Activated CD4-positive, alpha-beta memory T cell treated with anti-CD3 and anti-CD28 coated beads, Interleukin-2, amount 10 ng/mL, durations not matched to agents 7 days and 5 days (primary cell): Measurements from ENCODE around the gene ATAD1. TPM values are rescaled to one million over a fixed set of nuclear protein-coding genes. Genes with fewer than 3 reads are reported as not detected.
"Not testable (repeated sequence)": the region's sequence is repeated elsewhere in the genome, so short reads cannot be mapped to it uniquely, and the experiment has no call there.

ENCODE experiments used
- CTCF ChIA-PET: fragments of 350-600 bp; sonication (Branson Sonifier 250); formaldehyde crosslinking; loops from one replicate; lab custom pipeline; 2021; ENCODE audit warnings: antibody characterized with exemption, inconsistent platforms; lab: Charles Lee
- POLR2A ChIA-PET: fragments of 350-600 bp; sonication (Branson Sonifier 250); formaldehyde crosslinking; loops from one replicate; lab custom pipeline; 2021; ENCODE audit warnings: antibody characterized with exemption; lab: Charles Lee
- DNase-seq: peaks from one replicate; pipeline ENCODE4 v3.0.0-alpha.2; 2020
- H3K27ac Mint-ChIP-seq: one replicate; pipeline ENCODE4 v1.8.0; 2021; ENCODE audit warnings: mild to moderate bottlenecking, mixed read lengths
- H3K27me3 Mint-ChIP-seq: one replicate; pipeline ENCODE4 v1.8.0; 2021; ENCODE audit warnings: mixed read lengths
- H3K36me3 Mint-ChIP-seq: one replicate; pipeline ENCODE4 v1.8.0; 2021; ENCODE audit warnings: low read depth, mixed read lengths
- H3K4me1 Mint-ChIP-seq: one replicate; pipeline ENCODE4 v1.8.0; 2021; ENCODE audit warnings: mixed read lengths
- H3K4me3 Mint-ChIP-seq: one replicate; pipeline ENCODE4 v1.8.0; 2021; ENCODE audit warnings: mild to moderate bottlenecking, mixed read lengths
- H3K9me3 Mint-ChIP-seq: one replicate; pipeline ENCODE4 v1.8.0; 2021; ENCODE audit warnings: mixed read lengths
- total RNA-seq, 2 experiments: library from RNA; stranded (reverse); gene quantifications; one replicate each; pipeline ENCODE4 v1.2.3, GENCODE V29; 2021

ATAD1 gene
- total RNA-seq, 2 experiments from 2014 or later = 38.5 to 42.2 TPM

- Mint-ChIP-seq H3K4me3 (peak overlapping the region; percentile 55), H3K27me3 (peaks cover 5% of the 10 kb centered on the region), H3K27ac (peak overlapping the region; percentile 31), H3K9me3 (no peaks in the 10 kb centered on the region), H3K36me3 (peaks cover 15% of the 10 kb centered on the region), H3K4me1 (peaks cover 32% of the 10 kb centered on the region)
- DNase-seq = no peak
- ChIA-PET CTCF (interaction anchor here (0.6 to 2.4 kb wide), 7 partner anchors 8 to 763 kb away, joined by 3 to 10 read pairs (median 4); partner anchors contain the start of genes KLLN, PTEN and RNLS), POLR2A (interaction anchor here (0.6 to 3.5 kb wide), 8 partner anchors 11 to 1171 kb away, joined by 3 to 74 read pairs (median 6); partner anchors contain the start of genes FAS, KLLN and PTEN)
Observed at GRCh38 chr10:87819289-87819585, 1.2 kb upstream of the ATAD1 start.

- H3K4me3 Mint-ChIP-seq = peak overlapping the region; percentile 98
- H3K4me1 Mint-ChIP-seq = peaks cover 34% of the 10 kb centered on the region
- no peaks in the 10 kb centered on the region for H3K9me3 Mint-ChIP-seq
- H3K36me3 Mint-ChIP-seq = peaks cover 17% of the 10 kb centered on the region
- peaks cover 5% of the 10 kb centered on the region for H3K27me3 Mint-ChIP-seq
- ChIA-PET POLR2A (interaction anchor here (0.9 to 3.5 kb wide), 17 partner anchors 10 to 1172 kb away, joined by 3 to 74 read pairs (median 5); partner anchors contain the start of genes FAS, KLLN, PTEN and STAMBPL1), CTCF (interaction anchor here (0.6 to 2.4 kb wide), 17 partner anchors 9 to 764 kb away, joined by 3 to 10 read pairs (median 4); partner anchors contain the start of genes KLLN, PTEN and RNLS)
- H3K27ac Mint-ChIP-seq = peak overlapping the region; percentile 82
- DNase-seq = peak; percentile 66
Observed at GRCh38 chr10:87818505-87819288, 671 bp upstream of the ATAD1 start.

- no peak for DNase-seq
- Mint-ChIP-seq H3K4me3 (peak overlapping the region; percentile 98), H3K4me1 (peaks cover 35% of the 10 kb centered on the region), H3K9me3 (no peaks in the 10 kb centered on the region), H3K27me3 (no peaks in the 10 kb centered on the region), H3K27ac (peak overlapping the region; percentile 82), H3K36me3 (peaks cover 28% of the 10 kb centered on the region)
- ChIA-PET CTCF (interaction anchor here (1.6 to 2.4 kb wide), 3 partner anchors 19 to 45 kb away, joined by 5 to 10 read pairs (median 7); partner anchors contain the start of genes KLLN and PTEN), POLR2A (interaction anchor here (1.1 to 3.5 kb wide), 6 partner anchors 11 to 571 kb away, joined by 3 to 74 read pairs (median 7); partner anchors contain the start of genes KLLN and PTEN)
Observed at GRCh38 chr10:87816898-87817608, 973 bp downstream of the ATAD1 start.

GRCh38 chr10:87816163-87816897, 1.7 kb downstream of the ATAD1 start:
- Mint-ChIP-seq H3K9me3 (no peaks in the 10 kb centered on the region), H3K4me1 (peaks cover 35% of the 10 kb centered on the region), H3K36me3 (peaks cover 35% of the 10 kb centered on the region), H3K4me3 (peak overlapping the region; percentile 98), H3K27ac (peak overlapping the region; percentile 4), H3K27me3 (no peaks in the 10 kb centered on the region)
- ChIA-PET POLR2A (interaction anchor here (2.9 to 3.5 kb wide), 3 partner anchors 46 to 571 kb away, joined by 15 to 74 read pairs (median 26); partner anchors contain the start of genes KLLN and PTEN), CTCF (interaction anchor here (1.0 to 1.3 kb wide), 2 partner anchors 573 to 767 kb away, joined by 3 to 5 read pairs; partner anchors contain the start of gene RNLS)
- no peak for DNase-seq

GRCh38 chr10:87804939-87805569, 13.0 kb downstream of the ATAD1 start:
- no peaks in the 10 kb centered on the region for H3K27me3 Mint-ChIP-seq
- peaks cover 42% of the 10 kb centered on the region for H3K9me3 Mint-ChIP-seq
- H3K4me3 Mint-ChIP-seq = no peak overlapping the region
- DNase-seq = no peak
- POLR2A ChIA-PET = no interaction called here
- CTCF ChIA-PET = no interaction called here
- peaks cover 79% of the 10 kb centered on the region for H3K36me3 Mint-ChIP-seq
- peaks cover 15% of the 10 kb centered on the region for H3K4me1 Mint-ChIP-seq
- H3K27ac Mint-ChIP-seq = no peak overlapping the region

- no peak for DNase-seq
- Mint-ChIP-seq H3K4me1 (peaks cover 15% of the 10 kb centered on the region), H3K4me3 (no peak overlapping the region), H3K9me3 (peaks cover 42% of the 10 kb centered on the region), H3K27me3 (no peaks in the 10 kb centered on the region), H3K27ac (no peak overlapping the region), H3K36me3 (peaks cover 80% of the 10 kb centered on the region)
- CTCF ChIA-PET = no interaction called here
- POLR2A ChIA-PET = interaction anchor here (1.8 kb wide), 1 partner anchor 15 kb away, joined by 4 read pairs; the partner anchor contains the start of gene ATAD1
Observed at GRCh38 chr10:87803831-87804230, 14.2 kb downstream of the ATAD1 start.

- Mint-ChIP-seq H3K9me3 (peaks cover 42% of the 10 kb centered on the region), H3K4me1 (peaks cover 16% of the 10 kb centered on the region), H3K4me3 (no peak overlapping the region), H3K36me3 (peaks cover 84% of the 10 kb centered on the region), H3K27ac (no peak overlapping the region), H3K27me3 (no peaks in the 10 kb centered on the region)
- CTCF ChIA-PET = no interaction called here
- POLR2A ChIA-PET = interaction anchor here (1.8 kb wide), 1 partner anchor 15 kb away, joined by 4 read pairs; the partner anchor contains the start of gene ATAD1
- no peak for DNase-seq
Observed at GRCh38 chr10:87803328-87803727, 14.7 kb downstream of the ATAD1 start.

- Mint-ChIP-seq H3K4me1 (peaks cover 17% of the 10 kb centered on the region), H3K36me3 (peaks cover 86% of the 10 kb centered on the region), H3K9me3 (peaks cover 42% of the 10 kb centered on the region)
- H3K27me3 Mint-ChIP-seq, DNase-seq, POLR2A ChIA-PET, H3K27ac Mint-ChIP-seq, H3K4me3 Mint-ChIP-seq, CTCF ChIA-PET: not testable (repeated sequence)
Observed at GRCh38 chr10:87801813-87802435, 16.1 kb downstream of the ATAD1 start.

GRCh38 chr10:87799860-87800259, 18.2 kb downstream of the ATAD1 start:
- H3K36me3 Mint-ChIP-seq = peaks cover 77% of the 10 kb centered on the region
- peaks cover 33% of the 10 kb centered on the region for H3K9me3 Mint-ChIP-seq
- H3K27me3 Mint-ChIP-seq = no peaks in the 10 kb centered on the region
- CTCF ChIA-PET = no interaction called here
- no peak overlapping the region for H3K27ac Mint-ChIP-seq
- peaks cover 7% of the 10 kb centered on the region for H3K4me1 Mint-ChIP-seq
- no peak for DNase-seq
- POLR2A ChIA-PET = no interaction called here
- H3K4me3 Mint-ChIP-seq = no peak overlapping the region

GRCh38 chr10:87798082-87798481, 19.9 kb downstream of the ATAD1 start:
- peaks cover 63% of the 10 kb centered on the region for H3K36me3 Mint-ChIP-seq
- POLR2A ChIA-PET = no interaction called here
- no peaks in the 10 kb centered on the region for H3K27me3 Mint-ChIP-seq
- DNase-seq = no peak
- peaks cover 19% of the 10 kb centered on the region for H3K9me3 Mint-ChIP-seq
- H3K27ac Mint-ChIP-seq = no peak overlapping the region
- H3K4me3 Mint-ChIP-seq = no peak overlapping the region
- CTCF ChIA-PET = interaction anchor here (2.2 kb wide), 1 partner anchor 20 kb away, joined by 7 read pairs; the partner anchor contains the start of gene ATAD1
- H3K4me1 Mint-ChIP-seq = peaks cover 4% of the 10 kb centered on the region

GRCh38 chr10:87794285-87794684, 23.7 kb downstream of the ATAD1 start:
- Mint-ChIP-seq H3K4me1 (peaks cover 2% of the 10 kb centered on the region), H3K9me3 (no peaks in the 10 kb centered on the region), H3K4me3 (no peak overlapping the region), H3K36me3 (peaks cover 54% of the 10 kb centered on the region), H3K27me3 (no peaks in the 10 kb centered on the region), H3K27ac (no peak overlapping the region)
- ChIA-PET CTCF (no interaction called here), POLR2A (interaction anchor here (0.6 kb wide), 1 partner anchor 824 kb away, joined by 3 read pairs; no protein-coding TSS in a partner anchor)
- DNase-seq = no peak
